Lower lobe of right lung (tissue), 2 donors: ENCODE data around the gene CYP2A6. TPM values are rescaled to one million over a fixed set of nuclear protein-coding genes. Genes with fewer than 3 reads are reported as not detected.
A peak's percentile ranks its signal among the peaks of the same experiment; 100 is the strongest.

ENCODE experiments used
- ATAC-seq, 2 donors: fragments of 200-7000 bp; cut with Tn5 transposase; one replicate each; pipeline ENCODE4 v1.9.1; 2020 to 2022; ENCODE audit warnings: mild to moderate bottlenecking in 2 of 2, moderate library complexity in 2 of 2
- DNase-seq: peaks from one replicate; pipeline ENCODE4 v3.0.0-alpha.2; 2020
- H3K27ac ChIP-seq: fragments of 200-600 bp; one replicate; pipeline ENCODE4 v1.8.0; 2022
- H3K27me3 ChIP-seq: fragments of 200-600 bp; one replicate; pipeline ENCODE4 v1.8.0; 2022; ENCODE audit warnings: low read depth
- H3K36me3 ChIP-seq: fragments of 200-600 bp; one replicate; pipeline ENCODE4 v1.8.0; 2022; ENCODE audit warnings: mild to moderate bottlenecking
- H3K4me1 ChIP-seq: fragments of 200-600 bp; one replicate; pipeline ENCODE4 v1.8.0; 2022
- H3K4me3 ChIP-seq: fragments of 200-600 bp; one replicate; pipeline ENCODE4 v1.8.0; 2022; ENCODE audit warnings: mild to moderate bottlenecking
- H3K9me3 ChIP-seq: fragments of 200-600 bp; one replicate; pipeline ENCODE4 v1.8.0; 2022
- CTCF ChIP-seq: fragments of 200-600 bp; IDR thresholded peaks from one replicate; pipeline ENCODE4 v1.8.0; 2022; ENCODE audit warnings: antibody characterized with exemption, mild to moderate bottlenecking
- intact Hi-C: fragments of 100-400 bp; cut with DNase I; formaldehyde crosslinking; loops from one replicate; pipeline ENCODE4 v1.11.0; 2022
- total RNA-seq: library from RNA; stranded (reverse); fragmentation: NEBNext Ultra II Directional; extraction: Animal tissue kit (Norgen Biotek cat#: 25700); gene quantifications from one replicate; pipeline ENCODE4 v1.2.1, GENCODE V29; 2021
- donor health status: DM: no; HTN: yes; CAD: no; lungs with severe emphysema.

The CYP2A6 gene
- total RNA-seq, 1 donor from 2014 or later: 2.0 TPM

GRCh38 chr19:40808021-40808325 is 42.3 kb downstream of the CYP2A6 start:
- no peak for ATAC-seq
- Histone ChIP-seq H3K4me3 (no peak overlapping the region), H3K27ac (peak overlapping the region; percentile 92), H3K36me3 (peaks cover 68% of the 10 kb centered on the region), H3K4me1 (peaks cover 93% of the 10 kb centered on the region), H3K27me3 (no peaks in the 10 kb centered on the region), H3K9me3 (no peaks in the 10 kb centered on the region)
- intact Hi-C loops: no loop called here
- DNase-seq: no peak
- no peak for TF ChIP-seq CTCF

GRCh38 chr19:40807147-40808020 is 42.9 kb downstream of the CYP2A6 start:
- DNase-seq (no peak), ATAC-seq (no peak)
- intact Hi-C loops: no loop called here
- Histone ChIP-seq H3K27me3 (no peaks in the 10 kb centered on the region), H3K4me3 (peak overlapping the region; percentile 28), H3K4me1 (peaks cover 93% of the 10 kb centered on the region), H3K36me3 (peaks cover 72% of the 10 kb centered on the region), H3K9me3 (no peaks in the 10 kb centered on the region), H3K27ac (peak overlapping the region; percentile 92)
- peak; percentile 9 for TF ChIP-seq CTCF

- no peaks in the 10 kb centered on the region for H3K9me3 ChIP-seq
- H3K27ac ChIP-seq: peak overlapping the region; percentile 92
- H3K36me3 ChIP-seq: peaks cover 80% of the 10 kb centered on the region
- no peaks in the 10 kb centered on the region for H3K27me3 ChIP-seq
- ATAC-seq (peak; percentile 52 to 58), DNase-seq (peak; percentile 83)
- intact Hi-C loops: no loop called here
- H3K4me1 ChIP-seq: peaks cover 93% of the 10 kb centered on the region
- peak; percentile 89 for TF ChIP-seq CTCF
- H3K4me3 ChIP-seq: peak overlapping the region; percentile 28
These were observed 43.7 kb downstream of the CYP2A6 start for GRCh38 chr19:40806423-40807146.

- Histone ChIP-seq H3K27ac (peak overlapping the region; percentile 92), H3K27me3 (no peaks in the 10 kb centered on the region), H3K9me3 (no peaks in the 10 kb centered on the region), H3K4me3 (no peak overlapping the region), H3K4me1 (peaks cover 100% of the 10 kb centered on the region), H3K36me3 (peaks cover 92% of the 10 kb centered on the region)
- intact Hi-C loops: no loop called here
- TF ChIP-seq CTCF: no peak
- ATAC-seq (no peak), DNase-seq (no peak)
These were observed 44.9 kb downstream of the CYP2A6 start for GRCh38 chr19:40805258-40805868.

- no peak for TF ChIP-seq CTCF
- Histone ChIP-seq H3K27ac (peak overlapping the region; percentile 92), H3K4me1 (peaks cover 99% of the 10 kb centered on the region), H3K36me3 (peaks cover 92% of the 10 kb centered on the region), H3K27me3 (no peaks in the 10 kb centered on the region), H3K9me3 (no peaks in the 10 kb centered on the region), H3K4me3 (peak overlapping the region; percentile 92)
- intact Hi-C loops: no loop called here
- ATAC-seq (no peak), DNase-seq (no peak)
These were observed 45.4 kb downstream of the CYP2A6 start for GRCh38 chr19:40804783-40805242.
